Left ventricle myocardium inferior (tissue), 1 donor: ENCODE results near the gene TMSB4X. TPM values are rescaled to one million over a fixed set of nuclear protein-coding genes. Genes with fewer than 3 reads are reported as not detected.
"Not testable (repeated sequence)": the region's sequence is repeated elsewhere in the genome, so short reads cannot be mapped to it uniquely, and the experiment has no call there.

Source experiments
- DNase-seq: peaks from one replicate; pipeline ENCODE4 v3.0.0-alpha.2; 2020
- H3K27ac ChIP-seq: fragments of 200-600 bp; replicated peaks from 2 replicates; pipeline ENCODE4 v1.8.0; 2021
- H3K27me3 ChIP-seq: fragments of 200-600 bp; 2 replicates; pipeline ENCODE4 v1.8.0; 2021; ENCODE audit warnings: low read depth
- H3K36me3 ChIP-seq: fragments of 200-600 bp; 2 replicates; pipeline ENCODE4 v1.8.0; 2021
- H3K4me1 ChIP-seq: fragments of 200-600 bp; 2 replicates; pipeline ENCODE4 v1.8.0; 2021
- H3K4me3 ChIP-seq: fragments of 200-600 bp; 2 replicates; pipeline ENCODE4 v1.8.0; 2021; ENCODE audit warnings: mild to moderate bottlenecking, moderate library complexity
- H3K9me3 ChIP-seq: fragments of 200-600 bp; replicated peaks from 2 replicates; pipeline ENCODE4 v1.8.0; 2021
- CTCF ChIP-seq: fragments of 200-600 bp; IDR thresholded peaks from 2 replicates; pipeline ENCODE4 v1.8.0; 2021; ENCODE audit warnings: antibody characterized with exemption, mild to moderate bottlenecking, borderline replicate concordance
- intact Hi-C: fragments of 100-400 bp; cut with micrococcal nuclease; formaldehyde crosslinking; loops from one replicate; pipeline ENCODE4 v1.11.0; 2022
- total RNA-seq: library from RNA; stranded (reverse); fragmentation: NEBNext Ultra II Directional; extraction: Animal tissue kit (Norgen Biotek cat#: 25700); gene quantifications from one replicate; pipeline ENCODE4 v1.2.1, GENCODE V29; 2021
- donor health status: DM: no; HTN: yes; CAD: no; lungs with severe emphysema.

The TMSB4X gene
- total RNA-seq, 1 donor from 2014 or later: 955 TPM

DNA sequence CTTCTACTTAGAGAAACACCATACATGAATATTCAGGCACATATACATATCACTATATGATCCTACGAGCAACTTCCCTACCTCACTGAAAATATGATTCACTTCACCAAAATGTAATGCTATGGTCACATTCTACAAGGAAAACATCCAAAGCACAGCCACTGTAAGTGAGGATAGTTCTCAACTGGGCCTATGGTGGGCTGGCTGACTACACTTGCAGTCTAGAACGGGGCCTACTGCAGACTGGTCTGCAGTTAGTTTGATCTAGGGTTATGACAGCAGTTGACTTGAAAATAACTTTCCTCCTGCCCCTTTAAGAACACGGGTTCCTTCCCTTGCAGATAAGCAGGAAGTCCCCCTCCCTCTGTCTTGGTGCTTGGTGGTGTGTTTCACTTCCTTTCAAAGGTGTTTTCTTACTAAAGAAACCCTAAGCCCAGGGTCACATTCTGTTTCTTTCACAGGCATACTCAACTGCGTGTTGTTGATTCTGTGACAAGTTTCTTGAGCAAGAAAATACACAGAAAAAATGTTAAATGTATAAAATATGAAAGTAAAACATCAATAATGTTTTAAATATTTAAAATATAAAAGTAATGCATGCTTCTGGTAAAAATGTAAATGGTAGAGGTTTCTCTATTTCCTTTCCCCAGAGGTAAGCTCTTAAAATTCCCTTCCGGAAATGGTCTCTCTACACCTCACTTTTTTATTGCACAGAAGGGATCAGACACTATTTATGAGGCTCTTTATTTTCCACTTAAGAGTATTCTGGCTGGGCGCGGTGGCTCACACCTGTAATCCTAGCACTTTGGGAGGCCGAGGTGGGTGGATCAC, 18.0 kb upstream of the TMSB4X start:
- Histone ChIP-seq H3K27ac (peak overlapping the region; percentile 79), H3K27me3 (no peaks in the 10 kb centered on the region), H3K4me1 (peaks cover 10% of the 10 kb centered on the region), H3K4me3 (no peak overlapping the region), H3K9me3 (no peaks in the 10 kb centered on the region), H3K36me3 (no peaks in the 10 kb centered on the region)
- intact Hi-C loops: no loop called here
- DNase-seq: no peak
- no peak for TF ChIP-seq CTCF

- Histone ChIP-seq H3K27me3 (no peaks in the 10 kb centered on the region), H3K36me3 (no peaks in the 10 kb centered on the region), H3K4me1 (peaks cover 10% of the 10 kb centered on the region), H3K9me3 (no peaks in the 10 kb centered on the region), H3K27ac (peak overlapping the region; percentile 79), H3K4me3 (no peak overlapping the region)
- intact Hi-C loops: no loop called here
- no peak for DNase-seq
- TF ChIP-seq CTCF: no peak
Observed at GRCh38 chrX:12958059-12958458, 16.9 kb upstream of the TMSB4X start.

GRCh38 chrX:12958461-12958860, 16.4 kb upstream of the TMSB4X start:
- H3K4me1 ChIP-seq: peaks cover 10% of the 10 kb centered on the region
- H3K27me3 ChIP-seq: no peaks in the 10 kb centered on the region
- H3K27ac ChIP-seq: no peak overlapping the region
- no peaks in the 10 kb centered on the region for H3K36me3 ChIP-seq
- no peak overlapping the region for H3K4me3 ChIP-seq
- no peaks in the 10 kb centered on the region for H3K9me3 ChIP-seq
- DNase-seq: no peak
- intact Hi-C loops: no loop called here
- no peak for TF ChIP-seq CTCF

DNA sequence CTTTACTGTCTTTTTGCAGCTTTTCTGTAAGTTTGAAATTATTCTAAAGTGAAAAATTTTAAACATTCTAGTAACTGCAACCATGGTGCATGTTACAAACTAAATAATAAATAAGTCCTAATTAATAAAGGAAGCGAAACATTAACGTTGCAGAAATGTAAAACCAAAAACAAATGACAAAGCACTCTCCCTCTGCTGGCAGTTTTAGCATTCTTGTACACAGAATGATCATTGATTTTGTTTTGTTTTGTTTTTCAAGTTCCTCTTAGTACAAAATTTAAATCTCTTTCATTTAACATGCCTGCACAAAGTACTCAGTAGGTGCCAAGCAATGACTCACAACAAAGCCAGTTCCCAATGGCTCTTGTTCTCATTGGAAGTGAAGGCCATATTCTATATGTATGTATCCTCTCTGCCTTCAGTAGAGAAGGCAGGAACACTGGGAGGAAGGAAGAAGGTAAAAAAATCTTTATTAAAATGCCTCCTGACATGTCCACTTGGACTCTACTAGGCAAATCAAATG, 13.7 kb upstream of the TMSB4X start:
- TF ChIP-seq CTCF: no peak
- intact Hi-C loops: no loop called here

GRCh38 chrX:12962041-12962504, 12.8 kb upstream of the TMSB4X start:
- Histone ChIP-seq H3K27ac (no peak overlapping the region), H3K27me3 (no peaks in the 10 kb centered on the region), H3K36me3 (no peaks in the 10 kb centered on the region), H3K9me3 (no peaks in the 10 kb centered on the region), H3K4me1 (no peaks in the 10 kb centered on the region), H3K4me3 (no peak overlapping the region)
- no peak for TF ChIP-seq CTCF
- intact Hi-C loops: no loop called here
- DNase-seq: no peak

More for the DNA sequence above, 13.7 kb upstream of the TMSB4X start:
- no peaks in the 10 kb centered on the region for H3K36me3 ChIP-seq
- H3K9me3 ChIP-seq: no peaks in the 10 kb centered on the region
- H3K4me1 ChIP-seq: peaks cover 4% of the 10 kb centered on the region
- H3K27ac ChIP-seq: no peak overlapping the region
- no peak for DNase-seq
- H3K4me3 ChIP-seq: no peak overlapping the region
- H3K27me3 ChIP-seq: no peaks in the 10 kb centered on the region

GRCh38 chrX:12963210-12963850, 11.6 kb upstream of the TMSB4X start:
- H3K36me3 ChIP-seq, intact Hi-C loops, H3K27me3 ChIP-seq, H3K27ac ChIP-seq, H3K4me1 ChIP-seq, DNase-seq, H3K4me3 ChIP-seq, H3K9me3 ChIP-seq: not testable (repeated sequence)
